GM18873 (cell line): ENCODE results near the gene KCNK2.

ENCODE experiments used
- ATAC-seq: cut with Tn5 transposase; IDR thresholded peaks from one replicate; pipeline ENCODE4 v1.9.1; 2021; ENCODE audit warnings: mild to moderate bottlenecking, moderate library complexity, moderate number of reproducible peaks; ENCODE audit not compliant: unreplicated experiment, low FRiP score

The KCNK2 gene

GRCh38 chr1:215087603-215088002 is 5.1 kb downstream of the KCNK2 start:
- ATAC-seq: no peak

- ATAC-seq: no peak
Measured at GRCh38 chr1:215094381-215094780, 11.8 kb downstream of the KCNK2 start.

GRCh38 chr1:215095524-215095923 is 13.0 kb downstream of the KCNK2 start:
- no peak for ATAC-seq

GRCh38 chr1:215101511-215101910 is 19.0 kb downstream of the KCNK2 start:
- ATAC-seq: no peak

GRCh38 chr1:215104283-215104682 is 21.7 kb downstream of the KCNK2 start:
- no peak for ATAC-seq

GRCh38 chr1:215106067-215106466 is 23.5 kb downstream of the KCNK2 start:
- no peak for ATAC-seq

- no peak for ATAC-seq
Measured at GRCh38 chr1:215109171-215109570, 26.6 kb downstream of the KCNK2 start.

GRCh38 chr1:215111916-215112315 is 29.4 kb downstream of the KCNK2 start:
- no peak for ATAC-seq

- no peak for ATAC-seq
Measured at GRCh38 chr1:215113776-215114153, 31.2 kb downstream of the KCNK2 start.

GRCh38 chr1:215114154-215114933 is 31.8 kb downstream of the KCNK2 start:
- no peak for ATAC-seq

- no peak for ATAC-seq
Measured at GRCh38 chr1:215115760-215116159, 33.2 kb downstream of the KCNK2 start.

- ATAC-seq: no peak
Measured at GRCh38 chr1:215118081-215118480, 35.5 kb downstream of the KCNK2 start.

- ATAC-seq: no peak
Measured at GRCh38 chr1:215119056-215119455, 36.5 kb downstream of the KCNK2 start.

- ATAC-seq: no peak
Measured at GRCh38 chr1:215119719-215120365, 37.3 kb downstream of the KCNK2 start.

- ATAC-seq: no peak
Measured at GRCh38 chr1:215128504-215128903, 46.0 kb downstream of the KCNK2 start.

GRCh38 chr1:215131291-215131690 is 48.8 kb downstream of the KCNK2 start:
- ATAC-seq: no peak

- no peak for ATAC-seq
Measured at GRCh38 chr1:215132156-215132555, 49.6 kb downstream of the KCNK2 start.

GRCh38 chr1:215133532-215133931 is 51.0 kb downstream of the KCNK2 start:
- no peak for ATAC-seq

- ATAC-seq: no peak
Measured at GRCh38 chr1:215137985-215138384, 55.4 kb downstream of the KCNK2 start.

GRCh38 chr1:215140135-215140534 is 57.6 kb downstream of the KCNK2 start:
- ATAC-seq: no peak

GRCh38 chr1:215141460-215141859 is 58.9 kb downstream of the KCNK2 start:
- ATAC-seq: no peak

GRCh38 chr1:215143497-215143896 is 61.0 kb downstream of the KCNK2 start:
- ATAC-seq: no peak
